Tibial nerve (tissue), 3 donors: Measurements from ENCODE around the gene PER1.
A peak's percentile ranks its signal among the peaks of the same experiment; 100 is the strongest.

Experiments used
- CTCF ChIP-seq, 5 experiments: fragments of 200-600 bp in 3 of 5; fragments of 450-650 bp in 2 of 5; sonication (generic) in 3 of 5; IDR thresholded peaks; one replicate each; pipeline ENCODE4 v1.5.1; 2016 to 2019; ENCODE audit warnings: antibody characterized with exemption in 5 of 5, mild to moderate bottlenecking in 3 of 5, moderate library complexity in 2 of 5
- POLR2A ChIP-seq, 2 donors: fragments of 450-650 bp; IDR thresholded peaks; one replicate each; pipeline ENCODE4 v1.6.1; 2017; ENCODE audit warnings: antibody characterized with exemption in 2 of 2, mild to moderate bottlenecking in 2 of 2, moderate library complexity in 2 of 2

GRCh38 chr17:8154608-8155155, 2.5 kb upstream of the PER1 start:
- TF ChIP-seq POLR2A (IDR thresholded peaks at IDR 0.05) (peak in 1 of 2 donors; percentile 21), CTCF (IDR thresholded peaks at IDR 0.05) (no peak)
